Muscle of arm (tissue), 12 donors: Measurements from ENCODE around the gene SMIM29. TPM values are rescaled to one million over a fixed set of nuclear protein-coding genes. Genes with fewer than 3 reads are reported as not detected.
A peak's percentile ranks its signal among the peaks of the same experiment; 100 is the strongest.

Experiments used
- DNase-seq: peaks from one replicate; pipeline ENCODE4 v3.0.0-alpha.2; 2013
- polyA plus RNA-seq, 12 donors: library from polyadenylated mRNA; unstranded; fragments of 120-200 nt; gene quantifications; one replicate each; pipeline ENCODE4 v1.2.1, GENCODE V29; 2013; ENCODE audit not compliant: insufficient read length in 12 of 12

SMIM29 gene
- polyA plus RNA-seq, 12 donors: 5.7 to 20.9 (median 6.9) TPM; not detected in 1

- DNase-seq: no peak
Measured at GRCh38 chr6:34242252-34243130, 6.3 kb downstream of the SMIM29 start.

DNA sequence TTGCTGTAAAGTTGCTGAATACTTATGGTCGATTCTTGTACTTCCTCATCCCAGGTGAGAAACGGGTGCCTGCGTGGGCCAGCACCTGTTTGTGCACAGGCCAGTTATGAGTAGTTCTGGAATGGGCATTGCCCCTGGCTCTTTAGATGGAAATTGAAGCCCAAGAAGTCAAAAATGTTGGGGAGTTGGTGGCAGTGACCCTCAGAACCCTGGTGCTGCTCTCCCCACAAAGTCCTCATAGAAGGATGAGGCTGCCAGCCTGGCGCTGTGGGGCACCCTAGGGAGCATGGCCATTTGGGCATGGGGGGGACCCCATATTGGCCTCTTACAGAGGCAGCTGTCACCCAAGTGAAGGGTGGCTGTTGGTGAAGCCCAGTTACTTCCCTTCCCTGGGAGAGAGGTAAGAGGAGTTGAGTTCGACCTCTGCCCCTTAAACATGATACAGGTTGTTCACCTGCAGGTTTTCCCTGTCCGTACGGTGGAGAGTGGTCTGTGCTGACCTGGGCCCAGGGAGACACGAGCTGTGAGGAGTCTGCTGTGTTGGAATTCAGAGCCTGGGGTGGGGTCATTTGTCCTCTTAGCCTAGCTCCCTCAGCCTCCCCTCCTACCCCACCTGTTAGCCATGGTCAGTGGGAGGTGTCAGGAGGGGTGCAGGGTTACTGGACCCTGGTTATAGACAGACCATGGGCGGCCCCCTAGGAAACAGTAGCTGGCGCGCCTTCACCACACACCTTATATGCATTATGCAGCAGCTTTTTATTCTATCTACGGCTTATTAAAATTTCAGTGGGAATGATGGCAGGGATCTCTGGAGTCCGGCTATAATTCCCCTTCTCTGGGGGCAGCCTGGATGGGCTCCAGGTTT, 7.2 kb downstream of the SMIM29 start:
- no peak for DNase-seq

- no peak for DNase-seq
Measured at GRCh38 chr6:34240329-34241248, 8.2 kb downstream of the SMIM29 start.

- DNase-seq: no peak
Measured at GRCh38 chr6:34239893-34240292, 8.9 kb downstream of the SMIM29 start.

DNA sequence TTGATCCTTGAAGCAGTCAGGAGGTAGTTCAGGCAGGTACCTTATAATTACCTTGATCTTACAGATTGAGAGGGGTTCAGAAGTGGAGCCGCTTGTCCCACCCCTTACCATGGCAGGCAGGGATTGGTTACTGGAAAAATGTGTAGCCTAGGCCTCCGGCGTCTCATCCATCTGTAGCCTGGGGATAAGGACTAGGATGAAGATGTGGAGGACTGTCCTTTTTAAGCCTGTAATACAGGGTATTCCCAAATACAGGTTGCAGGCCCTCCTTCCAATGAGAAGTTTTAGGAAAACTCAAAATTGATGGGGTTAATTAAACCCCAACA, 9.3 kb downstream of the SMIM29 start:
- DNase-seq: no peak

- no peak for DNase-seq
Measured at GRCh38 chr6:34238585-34239499, 10.0 kb downstream of the SMIM29 start.

- no peak for DNase-seq
Measured at GRCh38 chr6:34237722-34238584, 10.9 kb downstream of the SMIM29 start.

DNA sequence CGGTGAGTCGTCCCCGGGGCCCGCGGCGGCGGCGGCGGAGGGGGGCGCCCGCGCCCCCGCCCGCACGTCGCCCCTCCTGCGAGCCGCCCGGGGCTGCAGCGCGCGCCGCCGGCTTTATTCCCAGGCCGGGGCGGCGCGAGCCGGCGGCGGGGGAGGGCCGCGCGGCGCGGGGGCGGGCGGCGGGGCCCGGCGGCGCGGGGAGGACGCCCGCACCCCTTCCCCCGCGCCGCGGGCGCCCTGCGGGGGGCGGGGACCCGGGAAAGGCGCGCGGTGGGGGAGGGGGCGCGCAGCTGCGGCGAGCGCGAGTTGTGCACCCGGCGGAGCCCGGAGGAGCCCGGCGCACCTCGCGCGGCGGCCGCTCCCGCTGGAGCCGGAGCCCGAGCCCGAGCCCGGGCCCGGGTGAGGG, 11.5 kb downstream of the SMIM29 start:
- no peak for DNase-seq

DNA sequence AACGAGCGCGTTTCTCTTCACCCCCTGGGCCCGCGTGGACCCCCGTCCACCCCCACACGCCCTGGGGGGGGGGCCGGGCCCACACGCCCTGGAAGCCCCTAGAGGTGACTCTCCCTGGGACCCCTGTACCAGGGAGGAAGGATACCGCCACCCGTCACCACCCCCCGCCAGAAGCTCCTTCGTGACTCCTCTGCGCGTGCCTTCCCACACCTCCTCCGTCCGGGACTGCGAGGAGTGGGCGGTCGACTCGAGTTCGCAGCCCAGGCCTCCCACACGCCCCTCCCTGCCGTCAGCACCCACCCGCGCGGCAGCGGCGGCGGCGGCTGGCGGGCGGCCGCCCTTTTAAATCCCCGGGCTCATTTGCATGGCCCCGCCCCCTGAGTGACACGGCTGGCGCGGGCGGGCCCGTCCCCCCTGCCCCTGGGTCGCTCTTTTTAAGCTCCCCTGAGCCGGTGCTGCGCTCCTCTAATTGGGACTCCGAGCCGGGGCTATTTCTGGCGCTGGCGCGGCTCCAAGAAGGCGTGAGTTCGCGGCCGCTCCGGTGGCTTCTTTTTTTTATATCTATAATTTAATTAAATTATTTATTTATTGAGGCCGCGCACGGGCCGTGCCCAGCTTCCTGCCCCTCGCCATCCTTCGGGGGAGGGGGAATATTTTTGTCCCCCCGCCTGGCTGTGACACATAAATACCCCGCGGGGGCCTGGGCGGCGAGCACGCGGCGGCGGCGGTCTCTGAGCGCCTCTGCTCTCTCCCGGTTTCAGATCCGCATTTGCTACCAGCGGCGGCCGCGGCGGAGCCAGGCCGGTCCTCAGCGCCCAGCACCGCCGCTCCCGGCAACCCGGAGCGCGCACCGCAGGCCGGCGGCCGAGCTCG, 12.1 kb downstream of the SMIM29 start, which contains the start of gene HMGA1:
Gene HMGA1, plus strand, starts transcription at position 431 of the 873 bp plus-strand sequence. CDS start 3,908 bp downstream, outside the sequence.
- peak; percentile 71 for DNase-seq

GRCh38 chr6:34236131-34236442, 12.7 kb downstream of the SMIM29 start:
- no peak for DNase-seq

GRCh38 chr6:34235307-34236130, 13.3 kb downstream of the SMIM29 start:
- DNase-seq: no peak

GRCh38 chr6:34234667-34235306, 14.0 kb downstream of the SMIM29 start:
- no peak for DNase-seq

DNA sequence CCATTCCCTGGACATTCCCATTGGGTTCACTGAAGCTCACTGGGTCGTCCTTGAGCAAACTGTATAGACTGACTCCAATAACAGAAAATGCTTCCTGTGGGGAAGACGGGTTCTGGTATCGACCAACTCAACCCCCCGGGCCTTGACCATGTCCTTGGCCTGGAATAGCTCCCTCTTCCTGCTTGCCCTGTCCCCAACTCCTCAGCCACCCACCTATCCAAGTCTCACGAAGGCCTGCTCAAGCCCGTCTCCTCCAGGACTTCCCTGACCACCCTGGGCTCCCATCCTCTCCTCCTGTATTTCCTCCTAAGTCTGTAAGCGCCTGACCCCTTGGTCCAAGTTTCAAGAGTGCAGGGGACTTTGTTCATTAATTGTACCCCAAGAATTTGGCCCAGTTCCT, 14.9 kb downstream of the SMIM29 start:
- DNase-seq: no peak

GRCh38 chr6:34232901-34233300, 15.9 kb downstream of the SMIM29 start:
- DNase-seq: no peak

- no peak for DNase-seq
Measured at GRCh38 chr6:34231566-34232336, 17.1 kb downstream of the SMIM29 start.

- DNase-seq: no peak
Measured at GRCh38 chr6:34230653-34231371, 18.0 kb downstream of the SMIM29 start.
